Measurements from ENCODE around the gene PARD3B. TPM values are rescaled to one million over a fixed set of nuclear protein-coding genes. Genes with fewer than 3 reads are reported as not detected.

Gene PARD3B
- total RNA-seq, 1 donor from 2014 or later, result 10.3 TPM

DNA sequence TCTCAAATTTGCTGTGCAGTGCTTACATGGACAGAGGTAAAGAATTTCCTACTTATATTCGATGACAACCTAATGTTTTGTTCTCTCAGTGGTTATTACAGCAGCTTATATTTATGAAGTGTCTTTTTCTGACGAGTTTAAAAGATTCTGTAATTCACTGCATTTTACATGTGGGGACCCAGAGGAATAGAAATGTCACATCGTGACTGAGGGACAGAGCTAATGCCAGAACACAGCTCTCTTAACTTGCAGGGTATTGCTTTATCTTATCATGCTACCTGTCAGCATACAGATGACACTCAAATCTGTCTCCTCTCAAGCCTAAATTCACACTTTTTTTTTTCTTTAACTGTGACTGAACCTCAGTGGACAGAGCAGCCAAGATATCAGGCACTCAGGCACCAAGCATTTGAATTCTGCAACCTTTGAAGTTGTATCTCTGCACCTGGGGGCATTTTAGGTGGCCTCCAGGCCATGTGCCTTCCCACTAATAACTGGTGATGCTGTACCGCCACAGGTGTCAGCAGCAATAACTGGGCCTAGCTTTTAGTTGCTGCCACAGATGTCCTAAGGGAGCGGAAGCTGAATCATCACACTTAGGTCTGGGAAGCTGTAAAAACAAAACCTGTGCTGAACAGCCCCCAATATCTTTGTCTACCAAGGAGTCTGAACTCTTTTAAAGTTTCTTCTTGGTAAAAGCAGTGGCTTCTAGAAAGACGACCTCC, 821.2 kb downstream of the PARD3B start:
- no peak for DNase-seq (ENCODE audit: extremely low read depth, low read depth, low spot score)

DNA sequence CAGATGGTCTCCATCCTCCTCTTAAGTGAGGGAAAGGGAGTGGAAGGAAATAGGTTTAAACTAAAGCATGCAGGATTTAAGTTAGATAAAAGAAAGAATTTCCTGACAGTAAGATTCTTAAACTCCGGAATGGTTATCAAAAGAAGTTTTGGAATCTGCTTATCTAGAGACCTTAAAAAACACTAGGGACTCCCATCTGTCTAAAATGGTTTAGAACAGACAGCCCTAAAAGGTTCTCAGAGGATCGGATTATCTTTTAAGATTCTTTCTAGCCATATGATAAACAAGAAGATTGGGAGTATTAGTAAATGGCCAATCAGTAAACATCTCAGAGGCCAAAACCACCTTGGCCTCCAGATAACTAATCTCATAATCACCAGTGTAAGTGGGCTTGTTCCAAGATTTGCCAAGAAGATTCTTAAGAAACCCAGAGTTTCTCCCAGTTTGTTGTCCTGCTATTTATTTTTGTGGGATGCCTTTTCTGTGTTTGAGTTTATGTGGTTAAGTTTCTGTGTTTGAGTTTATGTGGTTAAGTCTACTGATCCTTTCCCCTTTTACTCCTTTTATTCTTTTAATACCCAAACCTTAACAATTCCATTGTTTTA, 822.2 kb downstream of the PARD3B start:
- no peak for DNase-seq (ENCODE audit: extremely low read depth, low read depth, low spot score)

DNA sequence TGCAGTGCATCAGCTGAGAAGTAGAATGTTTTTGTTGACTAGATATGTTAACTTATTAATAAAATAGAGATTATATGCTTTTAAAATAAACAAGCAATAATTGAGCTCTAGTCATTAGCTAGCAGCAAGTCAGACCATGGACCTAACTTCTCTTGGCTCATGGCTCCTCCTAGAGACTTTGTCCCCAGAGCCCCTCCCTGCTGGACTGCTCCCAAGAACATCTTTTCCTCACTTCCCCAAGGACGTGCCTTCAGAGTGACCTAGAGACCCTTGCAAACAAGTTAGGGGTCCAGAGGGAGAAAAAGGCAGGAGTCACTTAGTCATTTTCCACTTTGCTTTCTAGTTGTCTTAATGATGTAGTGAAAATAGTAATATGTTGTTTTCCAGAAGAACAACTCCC, 824.5 kb downstream of the PARD3B start:
- DNase-seq (ENCODE audit: extremely low read depth, low read depth, low spot score), result no peak

DNA sequence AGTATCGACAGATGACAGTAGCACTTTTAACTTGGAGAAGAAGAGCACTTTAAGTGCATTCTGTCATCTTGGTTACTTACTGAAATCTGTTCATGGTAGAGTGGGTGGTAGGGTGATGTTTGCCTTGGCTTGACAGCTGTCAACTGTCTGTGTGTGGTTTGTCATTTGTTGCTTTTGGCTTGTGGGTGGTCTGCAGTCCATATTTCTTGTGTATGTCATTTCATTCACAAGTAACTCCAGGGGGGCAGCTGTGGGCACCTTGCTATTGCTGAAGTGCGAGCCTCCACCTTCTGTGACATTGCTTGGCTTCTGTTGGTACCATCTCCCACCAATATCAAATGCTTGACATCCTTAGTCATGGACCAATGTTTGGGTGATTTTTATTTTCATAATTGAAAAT, 825.5 kb downstream of the PARD3B start:
- DNase-seq (ENCODE audit: extremely low read depth, low read depth, low spot score), result no peak

DNA sequence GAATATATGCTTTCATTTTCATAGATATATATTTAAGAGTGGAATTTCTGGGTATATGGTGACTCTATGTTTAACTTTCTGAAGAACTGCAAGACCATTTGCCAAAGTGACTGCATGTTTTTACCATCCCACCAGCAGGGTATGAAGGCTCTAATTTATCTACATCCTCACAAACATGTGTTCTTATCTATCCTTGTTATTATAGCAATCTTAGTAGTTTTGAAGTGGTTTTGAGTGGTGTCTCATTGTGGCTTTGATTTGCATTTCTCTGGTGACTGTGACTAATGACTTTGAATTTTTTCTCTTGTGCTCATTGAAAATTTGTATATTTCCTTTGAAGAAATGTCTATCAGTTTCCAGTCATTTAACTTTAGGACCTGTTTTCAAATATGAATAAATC, 826.9 kb downstream of the PARD3B start:
- DNase-seq (ENCODE audit: extremely low read depth, low read depth, low spot score), result no peak

DNA sequence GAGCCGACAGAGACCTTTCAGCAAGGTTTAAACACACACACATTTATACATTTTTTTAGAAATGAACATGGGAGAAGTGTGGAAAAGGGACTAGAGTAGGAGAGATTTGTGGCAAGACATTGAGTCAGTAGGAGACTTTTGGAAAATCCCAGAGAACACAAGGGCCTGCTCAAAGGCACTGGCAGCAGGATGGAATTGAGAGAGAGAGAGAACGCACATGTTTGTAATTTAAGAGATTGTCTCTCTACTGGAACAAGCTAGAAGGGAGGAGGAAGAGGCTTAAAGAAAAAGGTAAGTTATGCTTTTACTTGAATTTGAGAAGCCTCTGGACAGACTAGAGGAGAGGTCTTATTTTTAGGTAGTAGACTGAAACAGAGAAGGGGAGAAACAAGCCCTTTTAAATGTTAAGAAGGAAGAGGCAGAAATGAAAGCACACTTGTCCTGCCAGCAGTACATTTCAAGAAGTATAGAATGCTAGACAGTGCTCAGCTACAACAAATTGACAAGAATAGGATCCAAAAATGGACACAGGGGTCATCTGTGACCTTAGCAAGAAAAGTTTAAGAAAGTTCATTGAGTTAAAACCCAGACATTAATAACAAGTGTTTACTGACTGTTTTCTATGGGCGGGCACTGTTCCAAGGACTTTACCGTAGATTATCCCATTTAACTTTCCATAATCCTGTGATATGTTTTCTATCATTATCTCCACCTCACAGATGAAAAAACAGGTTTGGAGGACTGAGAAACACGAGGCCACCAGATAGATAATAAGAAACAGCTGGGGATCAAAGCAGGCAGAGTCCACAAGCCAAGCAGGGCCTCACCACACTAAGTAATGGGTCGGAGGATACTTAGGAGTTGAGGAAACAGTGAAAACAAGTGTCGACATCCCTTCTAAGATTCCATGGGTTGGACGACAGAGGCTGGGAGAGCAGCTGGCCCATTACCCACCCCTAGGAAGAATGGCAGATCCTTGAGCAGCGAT, 830.5 kb downstream of the PARD3B start:
- DNase-seq (ENCODE audit: extremely low read depth, low read depth, low spot score), result no peak

DNA sequence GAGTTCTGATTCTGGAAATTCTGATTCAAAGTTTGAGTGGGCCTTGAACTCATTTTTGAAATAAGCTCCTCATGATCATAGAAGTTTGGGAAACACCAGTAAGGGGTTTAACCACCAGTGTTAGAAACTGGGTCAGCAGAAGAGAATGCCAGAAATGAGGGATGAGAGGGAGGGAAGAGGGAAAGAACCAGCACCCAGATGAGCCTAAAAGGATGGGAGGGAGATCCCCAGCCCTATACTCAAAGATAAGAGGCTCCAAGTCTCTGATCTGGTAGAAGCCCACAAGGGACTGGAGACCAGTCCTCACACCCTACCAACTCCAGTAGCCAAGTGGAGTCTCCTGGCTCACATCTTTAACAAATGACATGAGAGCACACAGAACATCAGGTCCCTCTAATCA, 832.0 kb downstream of the PARD3B start:
- DNase-seq (ENCODE audit: extremely low read depth, low read depth, low spot score), result no peak

DNA sequence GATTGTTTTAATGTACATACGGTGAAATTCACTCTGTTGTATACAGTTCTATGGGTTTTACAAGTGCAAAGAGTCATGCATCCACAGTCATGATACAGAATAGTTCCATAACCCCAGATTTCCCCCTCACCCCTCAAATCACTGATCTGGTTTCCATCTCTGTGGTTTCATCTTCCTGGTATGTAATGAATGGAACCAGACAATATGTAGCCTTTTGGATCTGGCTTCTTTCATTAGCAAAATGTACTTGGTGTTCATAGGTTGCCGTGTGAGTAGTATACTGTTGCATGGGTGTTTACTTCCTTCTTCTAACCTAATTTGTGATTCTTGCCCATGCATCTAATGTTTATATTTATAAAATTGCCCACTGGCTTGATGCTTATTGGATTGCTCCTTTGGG, 838.3 kb downstream of the PARD3B start:
- DNase-seq (ENCODE audit: extremely low read depth, low read depth, low spot score), result no peak

DNA sequence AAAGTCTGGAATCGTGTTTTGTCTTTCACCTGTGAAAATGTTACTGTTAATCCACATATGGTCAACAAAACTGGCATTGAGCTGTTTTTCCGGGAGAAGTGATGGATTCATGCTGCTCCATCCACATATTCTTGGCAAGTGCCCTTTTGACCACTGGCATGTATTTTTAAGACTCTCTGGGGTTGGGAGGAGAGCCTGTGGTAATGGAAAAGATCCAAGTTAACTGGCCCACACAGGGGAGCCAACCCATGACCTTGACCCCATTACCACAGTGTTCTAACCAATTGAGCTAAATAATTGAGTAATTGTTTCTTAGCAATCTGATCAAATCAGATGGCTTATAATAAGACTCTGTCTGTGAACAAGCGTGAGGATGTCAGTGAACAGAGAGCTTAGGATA, 840.8 kb downstream of the PARD3B start:
- DNase-seq (ENCODE audit: extremely low read depth, low read depth, low spot score), result no peak

DNA sequence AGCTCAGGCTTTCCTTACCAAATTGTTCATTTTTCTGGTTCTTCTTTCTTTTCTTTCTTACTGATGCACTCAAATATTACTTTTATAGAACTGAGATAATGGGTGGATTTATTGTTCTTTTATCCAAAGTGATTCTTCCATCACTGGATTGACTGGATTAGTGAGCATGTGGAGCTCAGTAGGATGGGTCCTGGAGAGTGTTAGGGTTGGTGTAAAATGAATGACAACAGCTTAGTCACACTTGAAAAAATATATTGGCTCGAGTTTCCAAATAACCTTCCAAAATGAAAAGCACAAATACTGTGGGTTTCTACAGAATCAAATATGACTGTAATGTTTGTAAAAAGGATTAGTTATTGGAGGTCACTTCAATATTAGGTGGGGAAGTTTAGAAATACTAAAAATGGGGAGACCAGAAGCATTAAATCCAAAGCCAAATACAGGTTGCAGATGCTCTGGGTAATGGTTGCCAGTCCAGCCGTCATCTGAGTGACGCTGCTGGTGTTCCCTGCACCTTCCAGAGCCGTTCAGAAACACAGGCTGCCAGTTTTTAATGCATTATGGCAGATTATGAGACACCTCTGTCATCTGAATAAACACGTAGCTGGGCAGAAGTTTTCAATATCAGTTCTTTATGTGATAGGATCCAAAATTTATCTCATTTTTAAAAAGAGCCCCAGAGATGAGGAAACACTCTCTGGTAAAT, 842.2 kb downstream of the PARD3B start:
- DNase-seq (ENCODE audit: extremely low read depth, low read depth, low spot score), result no peak

DNA sequence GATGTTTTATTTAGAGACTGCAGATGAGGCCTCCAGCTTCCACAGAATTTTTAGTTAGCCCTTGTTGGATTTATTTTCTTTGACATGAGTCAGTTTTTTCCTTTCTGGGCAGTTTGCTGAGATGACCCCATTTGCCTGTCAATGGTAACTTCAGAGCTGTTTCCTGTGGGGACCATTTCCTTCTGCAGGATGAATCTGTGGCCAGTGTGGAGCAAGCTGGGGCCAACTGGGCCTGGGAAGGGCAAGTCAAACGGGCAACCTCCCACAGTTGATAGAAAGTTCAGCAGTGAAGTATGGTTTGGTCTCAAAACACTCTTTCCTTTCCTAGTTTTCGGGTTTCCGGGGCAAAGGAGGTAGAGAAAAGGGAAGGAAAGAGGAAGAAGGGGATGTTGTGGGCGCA, 845.6 kb downstream of the PARD3B start:
- DNase-seq (ENCODE audit: extremely low read depth, low read depth, low spot score), result no peak

DNA sequence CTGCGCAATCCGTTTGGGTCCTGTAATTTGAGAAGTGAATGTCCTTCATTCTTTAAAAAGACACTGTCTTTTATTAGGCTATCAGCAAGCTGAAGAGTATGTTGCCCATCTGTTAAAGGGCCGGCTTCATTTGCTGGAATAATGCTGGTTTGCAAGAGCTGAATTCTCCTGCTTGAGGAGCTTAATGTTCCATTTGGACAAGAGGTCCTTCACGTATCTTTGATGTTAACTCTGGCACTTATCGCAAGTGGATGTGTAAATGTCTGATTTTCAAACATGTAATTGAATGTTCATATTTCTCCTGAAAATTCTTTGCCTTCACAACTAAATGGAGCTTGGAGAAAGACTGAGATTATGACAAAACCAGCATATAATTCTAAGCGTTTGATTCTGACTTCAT, 856.2 kb downstream of the PARD3B start:
- DNase-seq (ENCODE audit: extremely low read depth, low read depth, low spot score), result no peak

DNA sequence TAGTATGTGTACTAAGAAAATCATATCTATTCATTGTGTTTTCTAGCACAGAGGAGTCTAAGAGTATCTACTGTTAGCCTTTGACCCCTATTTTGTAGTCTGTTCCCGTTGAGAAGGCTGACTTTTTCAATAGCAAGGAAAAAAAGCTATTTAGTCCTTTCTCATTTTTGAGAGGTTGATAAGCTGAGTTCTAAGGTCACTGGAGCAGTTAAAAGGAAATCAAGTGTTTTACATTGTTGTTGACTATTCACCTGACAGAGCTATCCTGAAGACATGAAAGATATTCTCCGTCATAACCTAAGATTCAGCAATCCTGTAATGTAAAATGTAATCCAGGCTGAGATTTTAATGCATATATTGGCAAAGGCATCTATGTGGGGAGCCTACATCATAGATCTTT, 856.7 kb downstream of the PARD3B start:
- no peak for DNase-seq (ENCODE audit: extremely low read depth, low read depth, low spot score)

DNA sequence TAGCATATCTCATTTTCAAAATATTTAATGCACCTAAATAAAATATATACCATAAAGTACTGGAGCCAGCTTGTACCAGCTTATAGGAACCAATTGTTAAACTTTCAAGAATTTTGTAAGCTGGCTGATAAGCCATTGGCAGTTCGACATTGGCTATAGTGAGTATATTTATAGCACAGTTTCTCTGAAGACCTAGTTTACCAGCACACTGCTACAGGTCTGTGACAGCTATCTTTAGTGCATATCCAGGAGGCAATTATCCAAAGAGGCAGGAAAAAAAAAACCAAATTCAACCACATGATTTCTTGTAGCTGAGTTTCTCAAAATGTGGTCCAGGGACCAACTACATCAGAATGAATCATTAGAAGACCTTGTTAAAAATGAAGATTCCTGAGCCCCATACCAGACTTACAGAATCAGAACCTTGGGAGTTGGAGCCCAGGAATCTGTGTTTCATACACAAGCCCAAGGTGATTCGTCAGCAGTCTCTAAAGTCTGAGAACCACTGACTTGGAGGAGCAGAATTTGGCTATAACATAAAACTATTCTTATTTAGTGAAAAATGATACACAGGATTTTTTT, 858.1 kb downstream of the PARD3B start:
- no peak for DNase-seq (ENCODE audit: extremely low read depth, low read depth, low spot score)

DNA sequence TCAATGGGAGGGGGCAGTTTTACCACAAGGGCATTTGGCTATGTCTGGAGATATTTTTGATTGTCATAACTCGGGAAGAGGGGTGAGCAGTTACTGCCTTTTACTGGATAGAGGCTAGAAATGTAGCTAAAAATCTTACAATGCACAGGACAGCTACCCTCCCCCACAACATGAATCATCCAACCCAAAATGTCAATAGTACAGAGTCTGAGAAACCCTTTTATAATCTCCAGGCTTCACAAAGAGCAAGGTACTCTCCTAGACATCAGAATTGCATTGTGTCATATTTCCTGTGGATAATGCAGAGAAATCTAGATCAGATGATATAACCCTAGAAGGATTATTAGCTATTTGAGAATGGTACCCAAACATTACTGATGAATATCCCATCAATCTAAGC, 859.9 kb downstream of the PARD3B start:
- no peak for DNase-seq (ENCODE audit: extremely low read depth, low read depth, low spot score)

DNA sequence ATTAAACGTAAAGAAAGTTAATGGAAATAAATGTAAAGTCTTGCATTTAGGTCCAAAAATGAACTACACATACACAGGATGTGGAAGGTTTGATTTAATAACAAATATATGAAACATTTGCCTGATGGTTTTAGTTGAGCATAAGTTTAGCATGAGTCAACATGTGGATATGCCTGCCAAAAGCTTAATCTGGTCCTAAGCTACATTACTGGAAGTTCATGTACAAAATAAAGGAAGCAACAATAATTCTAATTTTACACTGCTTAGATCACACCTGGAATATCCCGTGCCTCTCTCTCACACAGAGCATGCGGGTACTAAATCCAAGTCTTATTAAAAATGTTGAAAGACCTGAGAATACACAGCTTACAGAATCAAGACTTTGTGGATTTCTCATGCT, 860.5 kb downstream of the PARD3B start:
- peak; percentile 61 for DNase-seq (ENCODE audit: extremely low read depth, low read depth, low spot score)

DNA sequence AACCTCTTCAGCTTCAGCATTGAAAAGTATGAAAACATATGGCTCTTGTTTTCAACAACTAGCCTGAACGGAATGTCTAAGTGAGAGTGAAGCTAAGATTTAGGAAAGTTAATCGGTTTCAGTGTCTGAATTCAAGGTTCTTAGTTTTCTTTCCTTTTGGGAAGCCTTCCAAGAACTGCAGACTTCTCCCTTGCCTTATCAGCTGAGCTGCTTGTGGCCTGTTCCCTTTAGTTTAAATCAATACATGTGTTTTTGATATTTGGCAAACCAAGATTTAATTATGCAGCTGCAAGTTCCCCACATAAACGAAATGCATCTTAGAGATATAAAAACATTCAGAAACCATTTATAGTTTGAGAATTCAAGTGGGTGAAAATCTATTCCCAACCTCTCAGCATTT, 862.7 kb downstream of the PARD3B start:
- DNase-seq (ENCODE audit: extremely low read depth, low read depth, low spot score), result no peak

DNA sequence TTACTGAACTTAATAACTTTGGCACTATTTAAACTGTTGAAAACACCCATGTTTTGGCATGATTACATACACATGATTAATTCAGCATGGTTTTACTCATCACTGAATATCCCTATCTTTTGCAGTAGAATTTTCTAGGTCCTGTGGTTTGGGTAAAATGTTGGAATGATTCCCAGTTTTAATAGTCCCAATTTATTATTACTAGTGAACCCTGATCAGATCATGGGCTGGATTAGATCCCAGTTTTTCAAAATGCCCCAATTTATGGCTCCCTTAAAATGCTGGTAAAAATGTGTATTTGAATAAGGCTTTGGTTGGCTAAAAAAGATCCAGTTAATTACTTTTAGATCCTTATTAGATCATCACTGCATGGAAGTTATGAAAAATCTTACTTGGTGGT, 863.4 kb downstream of the PARD3B start:
- no peak for DNase-seq (ENCODE audit: extremely low read depth, low read depth, low spot score)

DNA sequence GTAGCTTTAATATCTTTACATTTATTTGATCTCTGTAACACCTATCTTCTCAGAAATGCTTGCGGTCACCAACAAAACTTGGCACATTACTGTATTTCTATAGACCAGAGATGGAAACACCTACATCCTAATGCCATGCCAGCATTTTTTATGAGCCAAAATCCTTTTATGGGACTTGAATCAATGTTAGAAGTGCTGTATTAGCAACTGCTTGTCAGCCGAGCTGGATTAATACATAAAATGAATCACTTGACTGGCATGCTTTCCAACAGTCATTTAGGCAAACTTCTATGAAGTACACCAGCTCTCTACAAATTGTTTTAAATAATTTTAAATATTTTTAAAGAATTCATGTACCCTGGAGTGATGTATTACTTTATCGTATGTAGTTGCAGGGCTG, 864.1 kb downstream of the PARD3B start:
- DNase-seq (ENCODE audit: extremely low read depth, low read depth, low spot score), result no peak

DNA sequence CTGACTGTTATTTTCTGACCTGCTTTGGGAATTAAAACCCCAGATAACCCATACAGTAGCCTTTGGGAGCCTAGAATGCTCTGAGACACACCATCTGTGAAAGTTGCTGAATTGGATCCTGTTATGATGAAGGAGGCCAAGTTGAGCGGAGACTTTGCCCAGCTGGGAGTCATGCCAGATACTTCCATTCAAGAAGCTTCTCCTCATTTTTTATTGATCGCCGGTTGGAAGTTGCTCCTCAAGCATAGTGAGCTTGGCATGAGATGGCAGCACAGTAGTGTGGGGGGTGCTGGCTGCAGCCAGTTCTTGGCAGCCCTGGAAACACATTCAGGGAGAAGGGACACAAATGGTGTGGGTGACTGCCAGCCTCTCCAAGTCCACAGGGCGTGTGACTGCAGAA, 866.3 kb downstream of the PARD3B start:
- no peak for DNase-seq (ENCODE audit: extremely low read depth, low read depth, low spot score)

DNA sequence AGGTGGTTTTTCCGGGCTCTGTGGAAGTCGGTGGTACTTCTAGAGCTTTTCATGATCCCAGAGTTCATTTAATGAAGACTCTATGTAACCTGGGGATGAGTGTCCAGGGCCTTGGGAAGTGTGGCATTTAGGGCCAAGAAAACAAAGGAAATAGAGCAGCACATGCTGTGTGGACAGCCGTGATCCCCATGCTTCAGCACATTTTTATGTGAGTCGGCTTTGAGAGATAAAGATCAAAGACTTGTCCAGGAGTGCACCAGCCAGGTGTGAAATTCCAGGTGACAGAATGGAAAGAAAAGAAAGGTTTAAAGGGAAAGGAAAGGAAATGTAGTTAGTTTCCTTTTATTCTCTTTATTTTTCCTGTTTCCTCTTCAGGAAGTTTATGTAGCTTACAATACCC, 879.1 kb downstream of the PARD3B start:
- DNase-seq (ENCODE audit: extremely low read depth, low read depth, low spot score), result no peak

Data from glomerular endothelial cell (primary cell).